HG02943 (cell line): ENCODE data around the gene MAP3K15.
"Not testable (repeated sequence)": the region's sequence is repeated elsewhere in the genome, so short reads cannot be mapped to it uniquely, and the experiment has no call there.

Experiments
- ATAC-seq: cut with Tn5 transposase; IDR thresholded peaks from one replicate; pipeline ENCODE4 v1.9.1; 2021; ENCODE audit warnings: mild to moderate bottlenecking, low read depth, moderate library complexity; ENCODE audit not compliant: unreplicated experiment

MAP3K15 gene

GRCh38 chrX:19539665-19540064 is 24.4 kb upstream of the MAP3K15 start:
- no peak for ATAC-seq

- ATAC-seq, result no peak
Measured at GRCh38 chrX:19535476-19535875, 20.2 kb upstream of the MAP3K15 start.

GRCh38 chrX:19532709-19533108 is 17.4 kb upstream of the MAP3K15 start:
- ATAC-seq, result no peak

DNA sequence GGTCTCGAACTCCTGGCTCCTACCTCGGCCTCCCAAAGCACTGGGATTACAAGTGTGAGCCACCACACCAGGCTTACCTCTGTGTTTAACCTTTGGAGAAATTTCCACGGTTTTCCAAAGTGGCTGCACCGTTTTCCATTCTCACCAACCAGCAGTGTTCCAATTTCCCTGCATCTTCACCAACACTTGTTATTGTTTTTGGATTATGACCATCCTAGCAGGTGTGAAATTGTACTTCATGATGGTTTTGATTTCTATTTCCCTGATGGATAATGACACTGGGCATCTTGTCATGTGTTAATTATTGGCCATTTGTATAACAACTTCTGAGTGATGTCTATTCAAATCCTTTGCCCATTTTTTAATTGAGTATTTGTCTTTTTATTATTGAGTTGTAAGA is 2.7 kb upstream of the MAP3K15 start:
- no peak for ATAC-seq

- no peak for ATAC-seq
Measured at GRCh38 chrX:19515615-19516105, 352 bp upstream of the MAP3K15 start.

GRCh38 chrX:19513383-19513782 is 1.9 kb downstream of the MAP3K15 start:
- no peak for ATAC-seq

GRCh38 chrX:19512961-19513360 is 2.3 kb downstream of the MAP3K15 start:
- ATAC-seq, result no peak

DNA sequence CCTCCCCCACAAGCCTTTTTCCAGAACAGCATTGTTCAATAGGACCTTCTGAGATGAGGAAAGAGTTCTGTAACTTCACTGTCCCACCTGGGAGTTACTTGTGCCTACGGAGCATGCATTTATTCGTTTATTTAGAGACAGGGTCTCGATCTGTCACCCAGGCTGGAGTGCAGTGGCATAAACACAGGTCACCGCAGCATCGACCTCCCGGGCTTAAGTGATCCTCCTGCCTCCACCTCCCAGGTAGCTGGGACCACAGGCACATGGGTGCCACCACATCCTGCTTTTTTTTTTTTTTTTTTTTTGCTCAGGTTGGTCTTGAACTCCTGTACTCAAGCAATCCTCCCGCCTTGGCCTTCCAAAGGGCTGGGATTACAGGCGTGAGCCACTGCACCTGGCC is 2.9 kb downstream of the MAP3K15 start:
- no peak for ATAC-seq

DNA sequence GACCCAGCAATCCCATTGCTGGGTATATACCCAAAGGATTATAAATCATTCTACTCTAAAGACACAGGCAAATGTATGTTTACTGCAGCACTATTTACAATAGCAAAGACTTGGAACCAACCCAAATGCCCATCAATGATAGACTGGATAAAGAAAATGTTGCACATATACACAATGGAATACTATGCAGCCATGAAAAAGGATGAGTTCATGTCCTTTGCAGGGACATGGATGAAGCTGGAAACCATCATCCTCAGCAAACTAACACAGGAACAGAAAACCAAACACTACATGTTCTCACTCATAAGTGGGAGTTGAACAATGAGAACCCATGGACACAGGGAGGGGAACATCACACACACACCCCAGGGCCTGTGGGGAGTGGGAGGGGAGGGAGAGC is 3.5 kb downstream of the MAP3K15 start:
- not testable (repeated sequence) for ATAC-seq

DNA sequence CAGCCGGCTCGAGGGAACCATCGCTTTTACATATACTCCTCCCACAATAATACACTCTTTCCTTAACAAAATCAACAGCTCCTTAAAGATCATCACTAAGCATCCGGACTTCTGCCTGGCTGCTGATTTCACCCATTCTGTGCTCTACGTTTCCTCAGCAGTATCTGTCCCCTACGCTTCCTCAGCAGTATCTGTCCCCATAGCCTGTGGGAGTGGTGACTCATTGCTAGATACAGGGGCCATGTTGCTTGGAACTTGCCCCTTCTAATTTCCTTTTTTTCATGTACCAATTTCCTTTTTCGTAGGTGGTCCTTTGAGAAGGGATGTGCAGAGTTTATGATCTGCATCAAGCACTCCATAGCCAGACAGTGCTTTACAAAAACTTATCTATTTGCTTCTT is 18.6 kb downstream of the MAP3K15 start:
- ATAC-seq, result no peak

GRCh38 chrX:19487520-19488200 is 27.6 kb downstream of the MAP3K15 start:
- no peak for ATAC-seq

GRCh38 chrX:19479458-19479857 is 35.9 kb downstream of the MAP3K15 start:
- no peak for ATAC-seq

DNA sequence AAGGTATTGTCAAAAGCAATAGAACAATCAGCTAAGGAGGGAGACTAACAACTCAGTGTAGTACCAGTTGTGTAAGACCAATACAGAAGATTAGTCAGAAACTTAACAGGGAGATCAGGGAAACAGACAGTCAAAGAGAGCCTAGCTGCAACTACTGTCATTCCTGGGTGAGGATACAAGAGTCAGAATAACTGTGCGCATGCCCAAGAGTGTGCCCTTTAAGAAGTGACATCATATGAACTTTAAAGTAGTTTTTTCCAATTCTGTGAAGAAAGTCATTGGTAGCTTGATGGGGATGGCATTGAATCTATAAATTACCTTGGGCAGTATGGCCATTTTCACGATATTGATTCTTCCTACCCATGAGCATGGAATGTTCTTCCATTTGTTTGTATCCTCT is 46.9 kb downstream of the MAP3K15 start:
- not testable (repeated sequence) for ATAC-seq

DNA sequence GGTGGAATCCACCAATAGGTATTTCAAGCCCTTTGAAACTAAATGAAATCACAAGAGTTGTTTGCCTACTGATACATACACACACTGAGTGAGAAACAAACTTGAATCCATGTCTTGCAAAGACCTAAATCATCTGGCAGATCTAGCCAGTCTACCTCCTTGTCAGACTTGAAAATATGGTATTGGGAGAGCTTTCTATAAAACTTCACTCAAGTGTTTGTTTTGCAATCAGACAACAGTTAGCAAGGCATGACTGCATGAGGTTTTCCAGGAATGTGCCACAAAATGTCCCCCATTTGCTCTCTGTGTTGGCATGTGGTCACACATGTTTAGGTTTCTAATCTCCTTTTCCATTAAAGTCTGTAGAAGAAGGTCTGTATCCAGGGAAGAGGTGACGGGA is 52.4 kb downstream of the MAP3K15 start:
- no peak for ATAC-seq

DNA sequence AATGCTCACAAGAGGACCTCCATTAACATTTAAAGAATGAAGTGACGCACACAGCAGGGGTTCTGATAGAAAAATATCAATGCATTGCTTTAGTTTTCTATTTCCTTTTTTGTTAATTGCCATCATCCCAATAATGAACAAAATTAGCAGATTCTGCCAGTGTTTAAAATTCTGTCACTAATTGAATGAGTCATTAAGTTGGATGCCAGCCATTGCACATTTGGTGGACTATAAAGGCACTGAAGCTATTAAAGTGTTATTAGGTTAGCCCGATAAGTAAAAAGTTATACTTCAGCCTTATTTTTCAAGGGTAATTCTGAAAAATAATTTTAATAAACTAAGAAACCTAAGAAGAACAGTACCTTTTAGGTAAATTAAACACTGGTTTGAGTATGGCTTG is 53.1 kb downstream of the MAP3K15 start:
- no peak for ATAC-seq

- ATAC-seq, result no peak
Measured at GRCh38 chrX:19457662-19458061, 57.6 kb downstream of the MAP3K15 start.

GRCh38 chrX:19448077-19448476 is 67.2 kb downstream of the MAP3K15 start:
- ATAC-seq, result no peak

- ATAC-seq, result no peak
Measured at GRCh38 chrX:19446397-19446796, 68.9 kb downstream of the MAP3K15 start.

DNA sequence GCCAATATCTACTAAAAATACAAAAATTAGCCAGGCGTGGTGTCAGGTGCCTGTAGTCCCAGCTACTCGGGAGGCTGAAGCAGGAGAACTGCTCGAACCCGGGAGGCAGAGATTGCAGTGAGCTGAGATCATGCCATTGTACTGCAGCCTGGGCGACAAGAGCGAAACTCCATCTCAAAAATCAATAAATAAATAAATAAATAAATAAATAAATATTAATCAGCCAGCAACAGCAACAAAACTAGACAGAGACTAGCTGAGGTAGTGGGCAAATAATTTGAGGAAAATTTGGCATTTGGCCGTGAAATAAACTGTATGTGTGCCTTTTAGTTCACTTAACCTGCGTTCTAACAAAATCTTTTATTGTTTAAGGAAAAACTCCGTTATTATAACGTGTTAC is 69.5 kb downstream of the MAP3K15 start:
- not testable (repeated sequence) for ATAC-seq

DNA sequence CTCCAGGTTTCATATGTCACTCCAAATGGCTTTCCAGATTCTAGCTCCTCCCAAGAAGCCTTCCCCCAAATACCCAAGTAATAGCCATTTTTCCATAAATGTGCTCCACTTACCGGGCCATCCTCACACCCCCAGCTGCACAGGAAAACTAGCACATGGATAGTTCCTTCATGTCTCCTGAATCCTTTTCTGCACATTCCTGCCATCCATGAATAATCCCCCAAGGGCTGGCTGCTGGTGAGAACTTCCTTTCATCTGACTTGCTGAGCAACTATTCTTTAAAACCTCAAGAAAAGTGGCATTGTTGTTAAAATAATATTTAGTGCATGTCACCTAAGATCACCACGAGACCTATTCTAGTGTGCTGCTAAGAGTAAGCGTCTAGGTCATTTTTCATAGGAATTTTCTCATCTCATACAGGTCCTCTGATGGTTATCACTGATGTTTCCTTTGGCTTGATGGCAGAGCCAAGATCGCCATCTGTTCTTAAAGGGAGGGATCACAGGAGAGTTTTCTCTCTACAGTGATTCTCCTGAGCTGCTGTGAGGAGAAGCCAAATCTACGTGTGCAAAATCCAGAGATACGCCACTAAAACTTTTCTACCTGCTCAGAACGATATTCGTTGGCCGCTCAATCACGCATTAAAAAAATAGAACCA is 71.3 kb downstream of the MAP3K15 start:
- ATAC-seq, result no peak

DNA sequence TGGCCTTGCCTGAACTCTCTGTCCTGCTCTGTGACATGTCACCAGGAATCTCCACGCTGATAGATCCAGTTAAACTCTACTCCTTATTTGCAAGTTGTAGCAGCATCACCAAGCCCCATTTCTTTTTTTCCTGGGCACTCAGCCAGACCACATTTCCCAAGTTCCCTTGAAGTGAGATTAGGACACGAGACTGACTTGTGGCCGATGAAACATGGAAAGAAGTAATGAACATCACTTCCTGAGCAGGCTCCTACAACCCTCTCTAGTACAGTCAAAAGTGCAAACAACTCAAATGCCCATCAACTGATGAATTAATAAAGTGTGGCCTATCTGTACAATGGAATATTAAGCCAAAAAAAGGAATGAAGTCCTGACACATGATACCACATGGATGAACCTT is 74.6 kb downstream of the MAP3K15 start:
- no peak for ATAC-seq

- ATAC-seq, result not testable (repeated sequence)
Measured at GRCh38 chrX:19422661-19423060, 92.6 kb downstream of the MAP3K15 start.
